CD14-positive monocyte (primary cell): ENCODE results near the gene PCCB. TPM values are rescaled to one million over a fixed set of nuclear protein-coding genes. Genes with fewer than 3 reads are reported as not detected.

Experiments used
- DNase-seq, 3 donors: peaks; one replicate each; pipeline ENCODE4 v3.0.0-alpha.2; 2011 to 2022
- H2AFZ ChIP-seq: 2 replicates; pipeline ENCODE4 v1.6.0; 2012; ENCODE audit warnings: mild to moderate bottlenecking, low read depth, low read length, inconsistent platforms; ENCODE audit not compliant: insufficient read depth, poor library complexity, severe bottlenecking
- H3K27ac ChIP-seq, 2 donors: 1 replicate in 1 of 2; 2 replicates in 1 of 2; pipeline ENCODE4 v1.5.1; 2012 to 2013; ENCODE audit warnings: low read length in 2 of 2, control low read depth in 1 of 2, inconsistent platforms in 1 of 2, low read depth in 1 of 2, mild to moderate bottlenecking in 1 of 2
- H3K27me3 ChIP-seq, 2 donors: one replicate each; pipeline versions ENCODE4 v1.6.0 to v1.6.1; 2011 to 2013; ENCODE audit warnings: low read length in 2 of 2; ENCODE audit not compliant: control insufficient read depth in 2 of 2, insufficient read depth in 2 of 2
- H3K36me3 ChIP-seq, 2 donors: replicated peaks in 1 of 2; 1 replicate in 1 of 2; 2 replicates in 1 of 2; pipeline versions ENCODE4 v1.5.1 to v1.6.1; 2012 to 2013; ENCODE audit warnings: low read length in 2 of 2, control low read depth in 1 of 2, inconsistent platforms in 1 of 2, mild to moderate bottlenecking in 1 of 2; ENCODE audit not compliant: insufficient read depth in 2 of 2, control insufficient read depth in 1 of 2
- H3K4me1 ChIP-seq, 2 donors: 1 replicate in 1 of 2; 2 replicates in 1 of 2; pipeline versions ENCODE4 v1.5.1 to v1.6.1; 2012 to 2013; ENCODE audit warnings: low read length in 2 of 2, control low read depth in 1 of 2, inconsistent platforms in 1 of 2, mild to moderate bottlenecking in 1 of 2, moderate library complexity in 1 of 2; ENCODE audit not compliant: insufficient read depth in 2 of 2, control insufficient read depth in 1 of 2
- H3K4me2 ChIP-seq: replicated peaks from 2 replicates; pipeline ENCODE3; 2012; ENCODE audit warnings: low read length, moderate library complexity, mild to moderate bottlenecking; ENCODE audit not compliant: poor library complexity, severe bottlenecking; ENCODE audit errors: extremely low read depth
- H3K4me3 ChIP-seq, 3 experiments: fragments of 200-600 bp in 1 of 3; sonication (generic) in 1 of 3; replicated peaks in 1 of 3; 1 replicate in 2 of 3; 2 replicates in 1 of 3; pipeline ENCODE4 v1.5.1; 2011 to 2013; ENCODE audit warnings: low read length in 3 of 3, mild to moderate bottlenecking in 3 of 3, control low read depth in 2 of 3, low read depth in 2 of 3, inconsistent platforms in 1 of 3, moderate library complexity in 1 of 3
- H3K79me2 ChIP-seq: 2 replicates; pipeline ENCODE4 v1.6.0; 2012; ENCODE audit warnings: mild to moderate bottlenecking, control low read depth, inconsistent platforms, low read length, moderate library complexity; ENCODE audit not compliant: insufficient read depth
- H3K9ac ChIP-seq: 2 replicates; pipeline ENCODE4 v1.6.0; 2017; ENCODE audit warnings: low read length, mild to moderate bottlenecking; ENCODE audit not compliant: insufficient read depth, poor library complexity, severe bottlenecking
- H3K9me3 ChIP-seq, 2 donors: replicated peaks in 1 of 2; 1 replicate in 1 of 2; 2 replicates in 1 of 2; pipeline versions ENCODE4 v1.5.1 to v1.6.1; 2012 to 2013; ENCODE audit warnings: low read length in 2 of 2, control low read depth in 1 of 2; ENCODE audit not compliant: control insufficient read depth in 1 of 2, insufficient read depth in 1 of 2
- H4K20me1 ChIP-seq: 2 replicates; pipeline ENCODE4 v1.6.0; 2012; ENCODE audit warnings: mild to moderate bottlenecking, low read length, control low read depth, moderate library complexity; ENCODE audit not compliant: insufficient read depth
- H3K27ac Mint-ChIP-seq, 7 donors: one replicate each; pipeline ENCODE4 v1.8.0; 2020; ENCODE audit warnings: mild to moderate bottlenecking in 7 of 7, mixed read lengths in 7 of 7, moderate library complexity in 6 of 7, inconsistent platforms in 2 of 7
- H3K27me3 Mint-ChIP-seq, 3 donors: one replicate each; pipeline ENCODE4 v1.8.0; 2021 to 2022; ENCODE audit warnings: low read depth in 3 of 3, mild to moderate bottlenecking in 3 of 3, mixed read lengths in 3 of 3, moderate library complexity in 3 of 3, inconsistent platforms in 1 of 3
- H3K36me3 Mint-ChIP-seq, 2 donors: one replicate each; pipeline ENCODE4 v1.8.0; 2020; ENCODE audit warnings: mixed read lengths in 2 of 2, inconsistent platforms in 1 of 2, mild to moderate bottlenecking in 1 of 2
- H3K4me1 Mint-ChIP-seq: one replicate; pipeline ENCODE4 v1.8.0; 2020; ENCODE audit warnings: mild to moderate bottlenecking, mixed read lengths
- H3K4me3 Mint-ChIP-seq, 2 donors: one replicate each; pipeline ENCODE4 v1.8.0; 2020; ENCODE audit warnings: mild to moderate bottlenecking in 2 of 2, mixed read lengths in 2 of 2, moderate library complexity in 1 of 2
- H3K9me3 Mint-ChIP-seq, 7 donors: one replicate each; pipeline ENCODE4 v1.8.0; 2020 to 2022; ENCODE audit warnings: mixed read lengths in 7 of 7, mild to moderate bottlenecking in 6 of 7, moderate library complexity in 6 of 7, inconsistent platforms in 2 of 7
- CTCF ChIP-seq: fragments of 200-600 bp; IDR thresholded peaks from one replicate; pipeline ENCODE4 v1.8.0; 2022; ENCODE audit warnings: antibody characterized with exemption, mild to moderate bottlenecking
- WGBS: methylation state at CpG from one replicate; pipeline ENCODE4 v1.1.5; 2013; ENCODE audit warnings: missing lambda C conversion rate; ENCODE audit not compliant: insufficient coverage; 5-methylcytosine and 5-hydroxymethylcytosine counted together
- intact Hi-C, 2 donors: fragments of 100-400 bp; cut with micrococcal nuclease; formaldehyde crosslinking; loops; one replicate each; pipeline versions ENCODE4 v1.15.0 to v1.15.1; 2023
- polyA plus RNA-seq, 3 donors: library from polyadenylated mRNA; depleted of rRNA in 1 of 3; unstranded in 2 of 3; stranded (reverse) in 1 of 3; fragments of 300-500 nt in 2 of 3; fragments of >200 nt in 1 of 3; fragmentation: Illumina TruSeq in 2 of 3; gene quantifications; 1 replicate in 2 of 3; 2 replicates in 1 of 3; pipeline ENCODE4 v1.2.3, GENCODE V29; 2012 to 2021

PCCB gene
- polyA plus RNA-seq, 3 donors, result 13.1 to 41.7 (median 31.6) TPM

- H3K27me3 Mint-ChIP-seq, result no peaks in the 10 kb centered on the region
- no peaks in the 10 kb centered on the region for H3K79me2 ChIP-seq
- no peak overlapping the region for H3K27ac Mint-ChIP-seq
- H3K9me3 Mint-ChIP-seq, result no peaks in the 10 kb centered on the region
- no peaks in the 10 kb centered on the region for H3K4me1 Mint-ChIP-seq
- H3K27me3 ChIP-seq, result no peaks in the 10 kb centered on the region
- H4K20me1 ChIP-seq, result no peaks in the 10 kb centered on the region
- peaks cover 78 to 79% of the 10 kb centered on the region in 2 donors for H3K36me3 Mint-ChIP-seq
- 100% methylated on average over 1 of the region's 4 CpGs for WGBS
- H3K9ac ChIP-seq, result no peak overlapping the region
- no peaks in the 10 kb centered on the region for H3K4me1 ChIP-seq
- H3K4me2 ChIP-seq, result no peak overlapping the region
- H3K9me3 ChIP-seq, result no peaks in the 10 kb centered on the region
- H3K4me3 ChIP-seq, result no peak overlapping the region
- intact Hi-C loops, result no loop called here
- peaks cover 54 to 86% of the 10 kb centered on the region in 2 donors for H3K36me3 ChIP-seq
- no peak overlapping the region for H3K4me3 Mint-ChIP-seq
- H2AFZ ChIP-seq, result no peak overlapping the region
- H3K27ac ChIP-seq, result no peak overlapping the region
- DNase-seq, result no peak
- TF ChIP-seq CTCF, result no peak
These were observed 86.4 kb downstream of the PCCB start for GRCh38 chr3:136336329-136337100.

GRCh38 chr3:136343446-136343845 is 93.3 kb downstream of the PCCB start:
- no peaks in the 10 kb centered on the region for H3K4me1 ChIP-seq
- no peak overlapping the region for H3K9ac ChIP-seq
- H3K27ac Mint-ChIP-seq, result no peak overlapping the region
- no peaks in the 10 kb centered on the region for H3K4me1 Mint-ChIP-seq
- no peak for DNase-seq
- H3K27me3 Mint-ChIP-seq, result peaks cover 0 to 1% (median 0%) of the 10 kb centered on the region in 3 donors
- H3K4me3 ChIP-seq, result no peak overlapping the region
- no peaks in the 10 kb centered on the region for H3K9me3 Mint-ChIP-seq
- H4K20me1 ChIP-seq, result no peaks in the 10 kb centered on the region
- WGBS, result 100% methylated on average over 1 of the region's 2 CpGs
- TF ChIP-seq CTCF, result no peak
- peaks cover 40 to 66% of the 10 kb centered on the region in 2 donors for H3K36me3 Mint-ChIP-seq
- no peaks in the 10 kb centered on the region for H3K27me3 ChIP-seq
- no peak overlapping the region for H3K4me3 Mint-ChIP-seq
- H3K79me2 ChIP-seq, result no peaks in the 10 kb centered on the region
- H3K27ac ChIP-seq, result no peak overlapping the region
- intact Hi-C loops, result no loop called here
- H3K36me3 ChIP-seq, result peaks cover 24 to 79% of the 10 kb centered on the region in 2 donors
- no peaks in the 10 kb centered on the region for H3K9me3 ChIP-seq
- H3K4me2 ChIP-seq, result no peak overlapping the region
- no peak overlapping the region for H2AFZ ChIP-seq
